ENCODE measurements around the gene RPL37.

DNA sequence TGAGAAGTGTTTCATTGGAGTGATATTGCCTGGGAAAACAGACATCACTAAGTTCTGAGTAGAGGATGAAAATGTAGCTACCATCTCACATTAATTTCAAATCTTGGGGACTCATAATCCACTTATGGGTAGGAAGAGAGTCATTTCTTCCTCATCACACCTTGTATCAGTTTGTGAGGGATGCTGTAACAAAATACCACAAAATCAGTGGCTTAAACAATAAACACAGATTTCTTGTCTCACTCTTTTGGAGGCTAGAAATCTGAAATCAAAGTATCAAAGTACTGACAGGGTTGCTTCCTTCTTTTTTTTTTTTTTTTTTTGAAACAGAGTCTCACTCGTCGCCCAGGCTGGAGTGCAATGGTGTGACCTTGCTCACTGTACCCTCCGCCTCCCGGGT lies 9.5 kb upstream of the RPL37 start:
- TF ChIP-seq, protein P1, sequence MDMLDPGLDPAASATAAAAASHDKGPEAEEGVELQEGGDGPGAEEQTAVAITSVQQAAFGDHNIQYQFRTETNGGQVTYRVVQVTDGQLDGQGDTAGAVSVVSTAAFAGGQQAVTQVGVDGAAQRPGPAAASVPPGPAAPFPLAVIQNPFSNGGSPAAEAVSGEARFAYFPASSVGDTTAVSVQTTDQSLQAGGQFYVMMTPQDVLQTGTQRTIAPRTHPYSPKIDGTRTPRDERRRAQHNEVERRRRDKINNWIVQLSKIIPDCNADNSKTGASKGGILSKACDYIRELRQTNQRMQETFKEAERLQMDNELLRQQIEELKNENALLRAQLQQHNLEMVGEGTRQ (CRISPR knock-in tag; IDR thresholded peaks at IDR 0.05): no peak
- TF ChIP-seq HDGF (IDR thresholded peaks at IDR 0.05): no peak
- TF ChIP-seq, protein P2, sequence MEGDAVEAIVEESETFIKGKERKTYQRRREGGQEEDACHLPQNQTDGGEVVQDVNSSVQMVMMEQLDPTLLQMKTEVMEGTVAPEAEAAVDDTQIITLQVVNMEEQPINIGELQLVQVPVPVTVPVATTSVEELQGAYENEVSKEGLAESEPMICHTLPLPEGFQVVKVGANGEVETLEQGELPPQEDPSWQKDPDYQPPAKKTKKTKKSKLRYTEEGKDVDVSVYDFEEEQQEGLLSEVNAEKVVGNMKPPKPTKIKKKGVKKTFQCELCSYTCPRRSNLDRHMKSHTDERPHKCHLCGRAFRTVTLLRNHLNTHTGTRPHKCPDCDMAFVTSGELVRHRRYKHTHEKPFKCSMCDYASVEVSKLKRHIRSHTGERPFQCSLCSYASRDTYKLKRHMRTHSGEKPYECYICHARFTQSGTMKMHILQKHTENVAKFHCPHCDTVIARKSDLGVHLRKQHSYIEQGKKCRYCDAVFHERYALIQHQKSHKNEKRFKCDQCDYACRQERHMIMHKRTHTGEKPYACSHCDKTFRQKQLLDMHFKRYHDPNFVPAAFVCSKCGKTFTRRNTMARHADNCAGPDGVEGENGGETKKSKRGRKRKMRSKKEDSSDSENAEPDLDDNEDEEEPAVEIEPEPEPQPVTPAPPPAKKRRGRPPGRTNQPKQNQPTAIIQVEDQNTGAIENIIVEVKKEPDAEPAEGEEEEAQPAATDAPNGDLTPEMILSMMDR (IDR thresholded peaks at IDR 0.05 in 2 of 3, conservative IDR thresholded peaks at IDR 0.05 in 1 of 3; ENCODE audit: insufficient read depth in 2 of 3, low read depth in 1 of 3, low read length in 3 of 3): no peak
- TF ChIP-seq MAFK (IDR thresholded peaks at IDR 0.05; ENCODE audit: low read length): no peak
- TF ChIP-seq, protein P3, sequence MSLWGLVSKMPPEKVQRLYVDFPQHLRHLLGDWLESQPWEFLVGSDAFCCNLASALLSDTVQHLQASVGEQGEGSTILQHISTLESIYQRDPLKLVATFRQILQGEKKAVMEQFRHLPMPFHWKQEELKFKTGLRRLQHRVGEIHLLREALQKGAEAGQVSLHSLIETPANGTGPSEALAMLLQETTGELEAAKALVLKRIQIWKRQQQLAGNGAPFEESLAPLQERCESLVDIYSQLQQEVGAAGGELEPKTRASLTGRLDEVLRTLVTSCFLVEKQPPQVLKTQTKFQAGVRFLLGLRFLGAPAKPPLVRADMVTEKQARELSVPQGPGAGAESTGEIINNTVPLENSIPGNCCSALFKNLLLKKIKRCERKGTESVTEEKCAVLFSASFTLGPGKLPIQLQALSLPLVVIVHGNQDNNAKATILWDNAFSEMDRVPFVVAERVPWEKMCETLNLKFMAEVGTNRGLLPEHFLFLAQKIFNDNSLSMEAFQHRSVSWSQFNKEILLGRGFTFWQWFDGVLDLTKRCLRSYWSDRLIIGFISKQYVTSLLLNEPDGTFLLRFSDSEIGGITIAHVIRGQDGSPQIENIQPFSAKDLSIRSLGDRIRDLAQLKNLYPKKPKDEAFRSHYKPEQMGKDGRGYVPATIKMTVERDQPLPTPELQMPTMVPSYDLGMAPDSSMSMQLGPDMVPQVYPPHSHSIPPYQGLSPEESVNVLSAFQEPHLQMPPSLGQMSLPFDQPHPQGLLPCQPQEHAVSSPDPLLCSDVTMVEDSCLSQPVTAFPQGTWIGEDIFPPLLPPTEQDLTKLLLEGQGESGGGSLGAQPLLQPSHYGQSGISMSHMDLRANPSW (CRISPR knock-in tag; IDR thresholded peaks at IDR 0.05): no peak
- TF ChIP-seq SPI1 (IDR thresholded peaks at IDR 0.05; ENCODE audit: borderline replicate concordance, low read depth, low read length): no peak
- TF ChIP-seq SMAD3 (CRISPR knock-in tag; conservative IDR thresholded peaks at IDR 0.05): no peak
- no peak for TF ChIP-seq SRSF9 (IDR thresholded peaks at IDR 0.05; ENCODE audit: borderline replicate concordance, low read depth, low read length)
- TF ChIP-seq ILK (tag; IDR thresholded peaks at IDR 0.05; ENCODE audit: borderline replicate concordance, low read depth): no peak
